ENCODE results near the gene DBF4B.
"Not testable (repeated sequence)": the region's sequence is repeated elsewhere in the genome, so short reads cannot be mapped to it uniquely, and the experiment has no call there.

Gene DBF4B

GRCh38 chr17:44708401-44709263, at the start of gene DBF4B:
Gene DBF4B, plus strand, starts transcription at chr17:44708665. Its CDS starts 156 bp downstream, at chr17:44708821.
- DNase-seq: peak; percentile 93

DNA sequence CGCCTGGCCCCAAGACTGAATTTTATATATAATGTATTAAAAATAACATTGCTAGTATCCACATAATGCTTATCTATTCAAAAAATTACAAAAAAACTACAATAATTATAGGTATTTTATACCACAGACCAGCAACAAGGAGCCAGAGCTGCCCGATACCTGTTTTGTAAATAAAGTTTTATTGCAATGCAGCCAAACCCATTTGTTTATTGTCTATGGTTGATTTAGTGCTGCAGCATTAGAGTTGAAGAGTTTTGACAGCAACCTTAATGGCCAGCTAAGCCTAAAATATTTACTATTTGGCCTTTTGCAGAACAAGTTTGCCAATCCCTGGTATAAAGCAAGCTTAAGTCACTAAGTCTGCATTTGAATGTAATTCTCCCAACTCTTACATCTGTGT, 46.6 kb upstream of the DBF4B start:
- no peak for DNase-seq

DNA sequence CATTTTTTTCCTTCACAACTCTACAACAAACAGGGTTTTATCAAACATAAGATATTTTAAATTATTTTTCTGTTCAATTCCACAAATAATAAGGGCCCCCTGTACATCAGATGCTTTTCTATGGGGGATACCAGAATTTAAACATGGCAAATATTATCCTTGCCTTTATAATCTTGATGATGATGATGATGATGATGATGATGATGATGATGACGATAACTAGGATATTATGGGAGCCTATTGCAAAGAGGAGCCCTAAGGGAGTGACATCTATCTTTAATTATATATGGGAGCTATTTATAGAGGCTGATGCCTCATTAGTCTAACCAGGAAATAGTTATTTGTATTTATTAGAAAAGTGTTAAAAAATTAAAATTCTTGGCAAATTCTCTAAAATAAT, 45.4 kb upstream of the DBF4B start:
- DNase-seq: no peak

DNA sequence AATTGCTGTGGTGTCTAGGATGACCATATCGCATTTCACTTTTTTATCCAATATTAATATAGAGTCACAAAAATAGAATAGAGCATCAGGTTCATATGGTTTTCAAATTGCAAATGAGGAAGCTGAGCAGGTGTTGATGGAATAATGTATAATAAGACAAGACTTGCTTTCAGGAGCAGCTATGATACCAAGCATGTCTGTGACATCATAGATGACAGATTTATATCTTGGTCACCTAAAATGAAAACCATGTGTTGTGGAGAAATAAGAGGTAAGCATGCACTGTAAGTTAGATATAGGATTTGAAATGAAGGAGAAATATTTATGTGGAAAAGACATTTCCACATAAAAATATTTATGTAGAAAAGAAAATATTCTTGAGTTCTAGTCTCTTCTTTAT, 43.6 kb upstream of the DBF4B start:
- no peak for DNase-seq

GRCh38 chr17:44666006-44666405, 42.5 kb upstream of the DBF4B start:
- DNase-seq: no peak

DNA sequence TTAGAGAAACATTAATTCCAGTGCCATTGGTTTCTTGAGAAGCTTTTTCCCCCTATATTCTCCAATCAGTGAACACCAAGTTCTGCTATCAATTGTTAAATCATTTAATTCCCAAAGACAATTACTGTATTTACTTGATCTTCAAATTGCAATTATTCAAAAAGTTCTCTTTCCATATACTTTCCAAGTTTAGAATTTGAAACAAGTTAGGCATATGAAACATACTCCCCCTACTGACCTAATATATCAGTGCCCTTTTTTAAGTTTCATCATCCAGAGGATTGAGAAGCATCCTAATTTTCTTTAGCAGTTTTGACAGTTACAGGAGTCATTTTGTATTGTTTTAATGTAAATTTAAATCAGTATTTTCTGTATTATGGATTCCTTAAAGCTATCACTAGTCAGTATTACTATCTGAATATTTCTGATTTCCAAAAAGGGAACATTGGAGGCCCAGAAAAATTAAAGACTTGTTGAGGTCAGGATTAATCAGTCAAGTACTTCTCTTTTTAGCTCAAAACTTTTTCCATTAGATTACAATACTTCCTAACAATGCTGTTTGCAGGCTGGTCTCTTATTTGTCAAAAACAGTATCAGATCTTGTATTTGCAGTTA, 35.9 kb upstream of the DBF4B start:
- DNase-seq: peak; percentile 39

- DNase-seq: no peak
Measured at GRCh38 chr17:44673893-44674292, 34.6 kb upstream of the DBF4B start.

DNA sequence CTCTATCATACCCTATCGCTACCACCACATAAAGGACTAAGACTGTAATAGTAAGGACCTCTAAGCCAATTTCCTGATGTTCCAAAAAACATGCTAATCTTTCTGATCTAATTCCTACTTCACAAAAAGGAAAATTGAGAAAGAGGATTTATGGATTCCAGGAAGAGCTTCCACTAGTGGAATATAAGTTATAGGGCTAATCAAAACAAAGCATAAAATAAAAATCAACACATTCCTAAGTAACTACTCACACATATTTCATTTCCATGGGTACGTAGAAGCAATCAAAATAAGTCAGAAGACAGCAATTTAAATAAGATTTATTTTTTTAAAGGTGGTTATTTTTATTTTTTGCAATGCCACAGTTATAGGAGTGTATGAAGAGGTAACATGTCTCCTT, 31.3 kb upstream of the DBF4B start:
- peak; percentile 62 for DNase-seq

DNA sequence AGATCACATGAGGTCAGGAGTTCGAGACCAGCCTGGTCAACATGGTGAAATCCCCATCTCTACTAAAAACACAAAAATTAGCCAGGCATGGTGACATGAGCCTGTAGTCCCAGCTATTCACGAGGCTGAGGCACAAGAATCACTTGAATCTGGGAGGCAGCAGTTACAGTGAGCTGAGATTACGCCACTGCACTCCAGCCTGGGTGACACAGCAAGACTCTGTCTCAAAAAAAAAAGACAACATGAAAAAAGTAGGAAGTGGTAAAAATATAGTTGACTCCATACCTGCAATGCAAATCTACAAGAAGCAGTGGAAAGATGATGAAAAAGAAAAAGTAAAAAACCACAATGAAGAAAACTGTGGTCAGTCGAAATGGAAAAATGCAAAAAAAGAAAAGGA, 25.2 kb upstream of the DBF4B start:
- not testable (repeated sequence) for DNase-seq

- DNase-seq: no peak
Measured at GRCh38 chr17:44687756-44688155, 20.7 kb upstream of the DBF4B start.

- DNase-seq: no peak
Measured at GRCh38 chr17:44688200-44688599, 20.3 kb upstream of the DBF4B start.

DNA sequence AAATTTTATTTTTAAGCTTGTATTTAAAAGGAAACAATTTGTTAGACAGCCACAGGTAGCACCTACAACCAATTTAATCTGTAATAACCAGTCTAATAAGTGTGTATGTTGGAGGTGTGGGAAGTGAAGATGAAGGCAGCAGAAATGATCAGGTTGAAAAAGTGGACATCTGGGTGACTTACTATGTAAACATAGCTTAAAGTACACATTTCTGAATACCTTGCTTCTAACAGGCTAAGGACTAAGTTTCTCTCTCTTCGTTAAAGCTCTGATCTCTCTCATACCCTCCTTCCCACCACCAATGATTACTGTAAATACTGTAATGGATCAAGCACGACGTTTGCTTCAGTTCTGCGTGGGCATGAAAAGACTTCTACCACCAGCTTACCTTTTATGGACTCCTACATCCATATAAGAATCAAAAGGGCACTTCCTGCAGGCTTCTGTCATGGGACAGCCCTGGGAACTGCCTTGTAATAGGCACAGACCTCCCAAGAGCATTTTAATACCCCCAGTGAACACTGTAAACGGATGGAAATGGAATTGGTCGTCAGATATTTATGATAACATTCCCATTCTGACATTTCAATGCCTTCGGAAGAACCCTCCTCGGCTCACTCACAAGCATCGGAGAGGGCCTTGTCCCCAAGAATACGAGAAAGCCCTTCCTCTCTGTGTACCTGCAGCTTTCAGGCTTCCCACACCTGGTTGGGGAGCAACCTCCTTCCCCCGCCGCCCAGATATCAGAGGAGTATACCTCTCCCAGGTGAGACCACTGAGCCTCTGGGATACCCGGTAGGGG, 19.6 kb upstream of the DBF4B start:
- peak; percentile 11 for DNase-seq

DNA sequence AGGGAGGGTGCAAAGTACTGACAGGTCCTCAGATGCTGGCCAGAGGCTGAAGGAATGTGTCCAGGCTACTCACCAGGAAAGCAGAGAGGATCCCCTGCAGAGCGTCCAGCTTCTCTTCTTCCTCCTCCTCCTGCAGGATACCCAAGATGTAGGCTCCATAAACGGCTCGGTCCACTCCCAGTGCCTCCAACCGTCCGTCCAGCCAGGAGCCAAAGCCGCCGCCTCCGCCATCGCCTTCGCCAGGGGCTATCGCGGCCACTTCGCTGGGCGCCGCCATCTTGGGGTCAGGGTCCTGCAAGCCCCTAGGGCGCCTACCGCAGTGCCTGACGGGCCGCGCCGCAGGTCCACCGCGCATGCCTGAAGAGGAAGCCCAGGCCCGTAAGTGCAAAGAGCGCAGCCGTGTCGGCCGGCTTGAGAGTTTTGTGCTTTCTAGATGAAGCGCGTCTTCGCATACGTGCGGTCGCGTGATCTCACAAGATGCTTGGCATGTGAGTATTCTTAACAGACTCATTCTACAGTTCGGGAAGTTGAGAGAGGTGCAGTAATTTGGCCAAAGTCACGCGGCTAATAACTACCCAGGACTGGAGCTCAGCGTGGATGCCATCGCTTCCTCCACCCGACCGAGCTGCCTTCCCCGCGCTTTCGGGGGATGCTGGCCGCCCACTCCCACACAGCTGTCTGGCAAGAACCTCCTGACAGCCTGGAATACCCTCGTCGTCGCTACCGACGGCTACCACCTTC, 18.8 kb upstream of the DBF4B start, which contains the start of gene CCDC43:
CCDC43 (minus strand) TSS at position 300 of the 741 bp plus-strand sequence; CDS start at position 277, 23 bp downstream.
- peak; percentile 97 for DNase-seq

DNA sequence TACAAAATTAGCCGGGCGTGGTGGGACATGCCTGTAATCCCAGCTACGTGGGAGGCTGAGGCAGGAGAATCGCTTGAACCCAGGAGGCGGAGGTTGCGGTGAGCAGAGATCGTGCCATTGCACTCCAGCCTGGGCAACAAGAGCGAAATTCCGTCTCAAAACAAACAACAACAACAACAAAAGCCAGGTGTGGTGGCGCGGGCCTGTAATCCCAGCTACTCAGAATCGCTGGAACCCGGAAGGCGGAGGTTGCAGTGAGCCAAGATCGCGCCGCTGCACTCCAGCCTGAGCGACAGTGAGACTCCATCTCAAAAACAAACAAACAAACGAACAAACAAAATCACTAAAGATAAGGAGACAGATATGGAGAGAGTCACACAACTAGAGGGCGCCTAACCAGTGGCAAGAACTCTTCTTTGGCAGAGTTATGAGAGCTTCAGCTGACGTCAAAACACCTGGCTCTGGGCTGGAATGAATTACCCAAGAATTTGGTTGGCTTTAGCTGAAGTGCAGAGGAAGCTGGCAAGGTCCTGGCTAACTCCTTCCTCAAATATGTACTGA, 17.6 kb upstream of the DBF4B start:
- peak; percentile 26 for DNase-seq

DNA sequence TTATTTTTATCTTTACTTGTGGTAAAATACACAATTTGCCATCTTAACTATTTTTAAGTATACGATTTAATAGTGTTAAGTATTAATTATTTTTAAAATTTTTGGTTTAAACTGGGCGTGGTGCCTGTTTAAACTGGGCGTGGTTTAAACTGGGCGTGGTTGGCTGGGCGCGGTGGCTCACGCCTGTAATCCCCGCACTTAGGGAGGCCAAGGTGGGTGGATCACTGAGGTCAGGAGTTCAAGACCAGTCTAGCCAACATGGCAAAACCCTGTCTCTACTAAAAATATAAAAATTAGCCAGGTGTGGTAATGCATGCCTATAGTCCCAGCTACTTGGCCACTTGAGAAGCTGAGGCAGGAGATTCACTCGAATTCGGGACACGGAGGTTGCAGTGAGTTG, 14.9 kb upstream of the DBF4B start:
- no peak for DNase-seq

DNA sequence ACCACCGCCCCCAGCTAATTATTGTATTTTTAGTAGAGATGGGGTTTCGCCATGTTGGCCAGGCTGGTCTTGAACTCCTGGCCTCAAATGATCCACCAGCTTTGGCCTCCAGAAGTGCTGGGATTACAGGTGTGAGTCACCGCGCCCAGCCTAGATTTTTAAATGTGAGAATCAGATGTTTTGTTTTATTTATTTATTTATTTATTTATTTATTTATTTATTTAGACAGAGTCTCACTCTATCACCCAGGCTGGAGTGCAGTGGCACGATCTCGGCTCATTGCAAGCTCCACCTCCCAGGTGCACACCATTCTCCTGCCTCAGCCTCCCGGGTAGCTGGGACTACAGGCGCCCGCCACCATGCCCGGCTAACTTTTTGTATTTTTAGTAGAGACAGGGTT, 8.2 kb upstream of the DBF4B start:
- not testable (repeated sequence) for DNase-seq

DNA sequence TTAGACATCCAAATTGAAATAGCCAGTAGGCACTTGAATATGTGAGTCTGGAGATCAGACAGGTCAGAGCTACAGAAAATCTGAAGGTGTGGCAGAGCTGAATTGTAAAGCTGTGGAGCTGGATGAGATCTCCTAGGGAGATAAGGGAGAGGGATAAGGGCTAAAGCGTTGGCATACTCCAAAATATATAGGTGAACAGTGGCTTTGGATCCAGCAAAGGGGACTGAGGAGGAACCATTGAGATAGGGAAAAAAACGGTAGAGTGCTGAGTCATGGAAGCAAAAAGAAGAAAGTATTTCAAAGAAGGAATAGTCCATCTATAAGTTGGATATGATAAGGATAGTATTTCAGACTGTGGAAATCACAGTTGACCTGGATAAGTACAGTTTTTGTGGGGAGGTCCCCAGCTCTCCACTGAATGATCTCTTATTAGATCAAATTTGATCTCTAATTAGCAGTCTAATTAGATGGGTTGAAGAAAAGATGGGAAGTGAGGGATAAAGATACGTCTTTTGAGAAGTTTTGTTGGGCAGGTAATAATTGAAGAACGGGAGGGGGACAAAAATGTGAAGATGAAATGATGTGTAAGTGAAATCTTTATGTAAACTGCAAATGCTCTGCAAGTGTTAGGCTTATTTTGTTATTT, 587 bp upstream of the DBF4B start:
- DNase-seq: no peak

- DNase-seq: no peak
Measured at GRCh38 chr17:44719444-44719843, 11.0 kb downstream of the DBF4B start.

GRCh38 chr17:44722254-44722653, 13.8 kb downstream of the DBF4B start:
- no peak for DNase-seq

GRCh38 chr17:44726121-44726520, 17.7 kb downstream of the DBF4B start:
- not testable (repeated sequence) for DNase-seq

DNA sequence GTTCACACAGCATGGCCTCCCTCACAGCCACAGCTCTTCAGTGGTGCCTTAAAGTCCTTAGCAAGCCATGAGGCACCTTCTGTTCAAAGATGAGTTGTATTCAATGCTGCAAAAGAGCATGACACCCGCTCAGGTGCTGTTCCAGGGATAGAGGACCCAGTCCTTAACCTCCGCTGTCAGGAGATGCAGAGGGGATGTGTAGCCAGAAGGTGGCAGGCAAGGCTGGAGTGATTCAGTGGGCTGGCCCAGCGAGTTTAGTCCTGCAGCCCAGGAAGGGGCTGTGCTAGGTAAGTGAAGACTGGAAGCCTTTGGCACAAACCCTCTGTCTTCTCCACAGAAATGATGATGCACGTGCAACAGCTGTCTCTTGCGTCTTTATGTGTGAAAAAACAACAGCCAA, 25.3 kb downstream of the DBF4B start:
- no peak for DNase-seq

GRCh38 chr17:44734272-44734671, 25.8 kb downstream of the DBF4B start:
- DNase-seq: no peak

Data from EL (cell line).